Adrenal gland (tissue), 5 donors: ENCODE measurements around the gene CCZ1.
"Not testable (repeated sequence)": the region's sequence is repeated elsewhere in the genome, so short reads cannot be mapped to it uniquely, and the experiment has no call there.

Experiments used
- POLR2A ChIP-seq, 2 donors: fragments of 450-650 bp; IDR thresholded peaks; one replicate each; pipeline ENCODE4 v1.6.1; 2017; ENCODE audit warnings: antibody characterized with exemption in 2 of 2, mild to moderate bottlenecking in 2 of 2, moderate library complexity in 1 of 2
- TF ChIP-seq, protein P1 (sequence below), 6 experiments: fragments of 450-650 bp in 4 of 6; fragments of 200-600 bp in 2 of 6; sonication (generic) in 1 of 6; IDR thresholded peaks; 1 replicate in 5 of 6; 2 replicates in 1 of 6; pipeline versions ENCODE4 v1.5.1 to v1.8.0; 2016 to 2021; ENCODE audit warnings: antibody characterized with exemption in 6 of 6, mild to moderate bottlenecking in 2 of 6, moderate library complexity in 1 of 6
- donor health status: DM: no; HTN: no; CAD: no.

DNA sequence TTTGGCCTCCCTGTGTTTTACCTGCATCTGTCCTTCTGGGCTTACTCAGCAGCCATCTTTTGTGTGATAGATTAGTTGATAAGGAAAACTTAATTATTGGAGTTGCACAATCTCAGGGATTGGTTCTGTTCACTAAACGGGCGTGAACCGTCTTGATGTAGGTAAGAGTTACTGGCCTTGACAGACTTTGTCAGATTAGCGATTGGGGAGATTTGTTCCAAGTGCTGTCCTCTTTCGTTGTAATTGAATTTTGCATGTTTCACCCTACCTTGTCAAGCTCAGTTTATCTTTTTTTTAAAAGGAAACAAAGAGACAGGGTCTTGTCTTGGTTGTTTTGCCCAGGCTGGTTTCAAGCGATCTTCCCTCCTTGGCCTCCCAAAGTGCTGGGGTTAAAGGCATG, 4.5 kb downstream of the CCZ1 start:
- TF ChIP-seq, protein P1, sequence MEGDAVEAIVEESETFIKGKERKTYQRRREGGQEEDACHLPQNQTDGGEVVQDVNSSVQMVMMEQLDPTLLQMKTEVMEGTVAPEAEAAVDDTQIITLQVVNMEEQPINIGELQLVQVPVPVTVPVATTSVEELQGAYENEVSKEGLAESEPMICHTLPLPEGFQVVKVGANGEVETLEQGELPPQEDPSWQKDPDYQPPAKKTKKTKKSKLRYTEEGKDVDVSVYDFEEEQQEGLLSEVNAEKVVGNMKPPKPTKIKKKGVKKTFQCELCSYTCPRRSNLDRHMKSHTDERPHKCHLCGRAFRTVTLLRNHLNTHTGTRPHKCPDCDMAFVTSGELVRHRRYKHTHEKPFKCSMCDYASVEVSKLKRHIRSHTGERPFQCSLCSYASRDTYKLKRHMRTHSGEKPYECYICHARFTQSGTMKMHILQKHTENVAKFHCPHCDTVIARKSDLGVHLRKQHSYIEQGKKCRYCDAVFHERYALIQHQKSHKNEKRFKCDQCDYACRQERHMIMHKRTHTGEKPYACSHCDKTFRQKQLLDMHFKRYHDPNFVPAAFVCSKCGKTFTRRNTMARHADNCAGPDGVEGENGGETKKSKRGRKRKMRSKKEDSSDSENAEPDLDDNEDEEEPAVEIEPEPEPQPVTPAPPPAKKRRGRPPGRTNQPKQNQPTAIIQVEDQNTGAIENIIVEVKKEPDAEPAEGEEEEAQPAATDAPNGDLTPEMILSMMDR (IDR thresholded peaks at IDR 0.05), result not testable (repeated sequence)
- not testable (repeated sequence) for TF ChIP-seq POLR2A (IDR thresholded peaks at IDR 0.05)
